M059J (cell line): ENCODE measurements around the gene C19orf12. TPM values are rescaled to one million over a fixed set of nuclear protein-coding genes. Genes with fewer than 3 reads are reported as not detected.

Experiments used
- DNase-seq: peaks from one replicate; pipeline ENCODE4 v3.0.0-alpha.2; 2012; ENCODE audit warnings: low read depth
- total RNA-seq: library from RNA; depleted of rRNA; stranded (reverse); fragments of >200 nt; shearing (Covaris generic); gene quantifications from 2 replicates; pipeline ENCODE4 v1.2.3, GENCODE V29; 2014; rRNA removed

The C19orf12 gene
- 28.7 and 29.0 TPM in 2 replicates for total RNA-seq

DNA sequence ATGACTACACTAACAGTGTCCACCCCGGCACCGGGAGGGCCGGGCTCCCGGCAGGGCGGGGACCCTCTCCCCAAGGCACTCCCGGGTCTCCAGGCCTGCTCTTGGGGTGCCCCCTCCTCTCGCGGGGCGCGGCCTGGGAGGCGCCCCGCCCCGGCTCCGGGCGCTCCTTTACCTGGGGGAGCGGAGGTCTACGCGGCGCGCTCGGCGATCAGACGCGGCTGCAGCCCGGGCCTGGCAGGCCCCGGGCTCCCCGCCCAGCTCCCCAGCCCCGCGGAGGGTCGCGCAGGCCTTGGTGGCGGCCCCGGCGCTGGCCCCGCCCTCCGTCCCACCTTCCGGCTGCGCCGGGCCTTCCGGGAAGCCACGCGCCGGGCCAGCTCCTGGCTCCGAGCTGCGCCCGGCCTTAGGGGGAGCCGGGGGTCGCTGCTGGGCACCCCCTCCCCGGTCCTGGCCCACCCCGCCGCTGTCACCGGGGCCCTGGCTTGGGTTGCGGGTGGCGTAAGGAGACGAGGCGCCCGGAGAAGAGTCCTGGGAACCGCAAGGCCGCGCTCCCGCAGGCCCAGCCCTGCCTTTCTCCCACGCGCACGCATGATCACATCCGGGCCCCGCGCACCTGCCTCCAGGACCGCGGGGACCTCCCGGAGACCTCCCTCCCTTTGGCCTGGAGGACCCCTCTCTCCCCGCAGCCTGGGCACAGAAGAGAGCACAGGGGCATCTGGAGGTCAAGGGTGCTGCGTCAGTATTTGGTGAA is at the start of gene C19orf12:
Gene C19orf12 (minus strand): TSS at position 309 of the 748 bp plus-strand sequence. CDS start 6,848 bp downstream, outside the sequence.
- peak; percentile 40 for DNase-seq

DNA sequence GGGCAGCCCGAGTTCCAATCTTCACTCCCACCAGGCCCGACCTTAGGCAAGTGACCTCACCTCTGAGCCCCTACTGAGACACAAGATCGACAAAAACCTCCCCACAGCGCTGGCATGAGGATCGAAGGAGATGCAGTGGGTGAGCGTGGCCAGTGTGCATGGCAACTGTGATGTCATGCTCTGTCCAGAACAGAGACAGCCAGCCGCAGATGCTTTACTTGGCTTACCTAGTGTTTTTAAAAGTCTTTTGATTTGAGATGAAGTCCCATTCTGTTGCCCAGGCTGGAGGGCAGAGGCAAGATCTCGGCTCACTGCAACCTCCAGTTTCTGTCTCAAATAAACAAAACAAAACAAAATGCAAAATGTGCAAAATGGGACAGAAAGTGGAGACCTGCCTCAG is 49.3 kb upstream of the C19orf12 start:
- DNase-seq: no peak

DNA sequence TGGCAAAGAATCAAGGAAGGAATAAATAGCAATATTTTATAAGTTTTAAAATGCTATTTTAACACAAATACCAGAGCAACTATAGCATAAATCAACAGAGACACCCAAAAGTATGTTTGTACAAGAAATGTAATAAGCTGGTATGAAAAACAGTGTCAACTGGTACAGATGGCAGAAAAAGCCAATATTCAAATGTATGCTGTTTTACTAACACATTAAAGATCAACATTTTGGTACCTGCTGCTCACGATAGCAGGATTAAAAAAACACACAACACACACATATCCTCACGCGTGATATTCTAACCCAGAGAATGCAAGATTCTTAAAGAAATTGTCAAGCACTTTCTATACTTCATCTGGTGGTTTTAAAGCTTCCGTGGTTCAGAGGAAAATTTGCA is 48.1 kb upstream of the C19orf12 start:
- DNase-seq: no peak

DNA sequence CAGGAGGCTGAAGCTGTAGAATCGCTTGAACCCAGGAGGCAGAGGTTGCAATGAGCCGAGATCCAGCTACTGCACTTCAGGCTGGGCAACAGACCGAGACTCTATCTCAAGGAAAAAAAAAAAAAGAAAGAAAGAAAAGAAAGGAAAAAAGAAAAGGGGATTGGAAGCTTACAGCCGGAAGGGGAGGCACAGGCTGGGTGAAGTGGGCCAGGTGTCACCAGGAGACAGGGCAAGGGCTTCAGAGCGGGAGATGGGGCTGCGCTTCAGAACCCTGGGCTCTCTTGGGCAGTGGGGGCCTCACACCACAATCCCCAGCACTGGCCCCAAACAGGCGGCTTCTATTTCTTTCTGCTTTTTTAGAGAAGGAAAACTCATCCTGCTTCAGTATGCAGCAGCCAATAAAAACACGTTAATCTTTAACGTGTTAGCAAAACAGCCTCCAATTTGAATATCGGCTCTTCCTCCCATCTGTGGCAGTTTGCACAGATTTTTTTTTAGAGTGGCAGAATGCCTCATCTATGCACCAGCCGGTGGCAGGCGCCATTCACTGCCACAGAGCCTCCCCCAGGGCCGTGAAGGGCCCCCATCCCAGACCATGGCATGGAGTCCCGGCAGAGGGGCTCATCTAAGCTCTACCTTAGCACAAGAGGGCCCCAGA is 46.6 kb upstream of the C19orf12 start:
- DNase-seq: no peak

DNA sequence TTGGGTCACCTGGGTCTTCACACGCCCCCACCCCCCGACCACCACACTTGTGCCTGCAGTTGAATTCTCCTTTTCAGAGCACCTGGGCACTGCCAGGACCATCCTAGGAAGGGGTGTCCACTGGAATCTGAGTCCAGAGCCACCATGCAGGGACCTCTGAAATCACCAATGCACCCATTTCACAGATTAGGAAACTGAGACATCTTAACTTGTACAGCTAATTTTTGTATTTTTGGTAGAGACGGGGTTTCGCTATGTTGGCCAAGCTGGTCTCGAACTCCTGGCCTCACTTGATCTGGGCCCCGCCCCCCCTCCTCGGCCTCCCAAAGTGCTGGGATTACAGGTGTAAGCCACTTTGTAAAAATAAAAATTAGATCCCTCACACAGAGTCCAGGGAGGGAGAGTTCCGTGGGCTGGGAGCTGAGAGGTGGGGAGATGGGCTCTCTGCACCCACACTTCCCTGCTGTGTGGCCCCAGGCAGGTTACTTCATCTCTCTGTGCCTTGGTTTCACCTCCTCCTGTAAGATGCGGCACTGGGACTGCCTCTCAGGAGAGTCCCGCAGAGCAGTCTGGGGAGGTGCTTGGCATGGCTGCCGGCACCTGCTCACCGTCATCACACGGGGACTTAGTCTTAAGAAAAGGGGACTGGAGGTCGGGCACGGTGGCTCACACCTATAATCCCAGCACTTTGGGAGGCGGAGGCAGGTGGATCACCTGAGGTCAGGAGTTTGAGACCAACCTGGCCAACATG is 45.9 kb upstream of the C19orf12 start:
- DNase-seq: no peak

DNA sequence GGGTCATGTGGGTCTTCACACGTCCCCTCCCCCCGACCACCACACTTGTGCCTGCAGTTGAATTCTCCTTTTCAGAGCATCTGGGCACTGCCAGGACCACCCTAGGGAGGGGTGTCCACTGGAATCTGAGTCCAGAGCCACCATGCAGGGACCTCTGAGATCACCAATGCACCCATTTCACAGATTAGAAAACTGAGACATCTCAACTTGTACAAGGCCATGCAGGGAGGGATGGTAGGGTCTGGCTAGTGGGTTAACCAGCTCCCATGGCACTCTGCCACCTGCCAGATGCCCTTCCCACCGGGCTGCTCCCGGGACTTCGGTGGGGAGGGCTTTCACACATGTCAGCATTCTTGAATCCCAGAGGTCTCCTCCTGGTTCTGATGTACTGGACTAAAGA is 44.3 kb upstream of the C19orf12 start:
- no peak for DNase-seq

DNA sequence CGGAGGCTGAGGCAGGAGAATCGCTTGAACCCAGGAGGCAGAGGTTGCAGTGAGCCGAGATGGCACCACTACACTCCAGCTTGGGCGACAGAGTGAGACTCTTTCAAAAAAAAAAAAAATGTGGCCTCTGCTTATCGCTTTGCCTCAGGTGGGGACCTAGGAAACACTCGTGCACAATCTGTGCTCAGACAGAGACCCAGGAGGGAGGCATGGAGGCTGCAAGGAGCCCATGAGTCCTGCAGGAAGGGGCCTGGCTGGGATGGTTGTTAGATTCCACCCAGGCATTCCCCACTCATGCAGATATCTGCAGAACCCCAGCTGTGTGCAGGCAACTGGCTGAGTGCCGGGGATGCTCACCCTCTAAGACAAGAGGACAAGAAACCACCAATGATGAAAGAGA is 43.8 kb upstream of the C19orf12 start:
- no peak for DNase-seq

DNA sequence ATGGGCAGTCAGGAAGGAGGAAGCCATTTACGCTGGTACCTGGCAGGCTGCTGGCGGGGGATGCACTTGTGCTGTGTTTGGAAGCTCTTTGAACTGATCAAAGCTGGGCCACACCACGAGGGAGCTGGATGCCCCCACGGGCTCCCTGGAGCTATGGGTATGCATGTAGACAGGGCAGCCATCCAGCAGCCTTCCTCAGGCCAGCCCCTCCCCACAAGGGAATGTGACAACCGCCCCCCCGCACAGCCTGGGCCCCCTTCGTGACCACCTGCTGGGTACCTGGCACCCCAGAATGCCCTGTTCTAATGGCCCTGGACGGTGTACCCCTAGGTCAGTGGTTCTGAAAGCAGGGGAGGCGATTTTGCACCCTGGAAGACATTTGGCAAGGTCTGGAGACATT is 42.5 kb upstream of the C19orf12 start:
- DNase-seq: no peak

DNA sequence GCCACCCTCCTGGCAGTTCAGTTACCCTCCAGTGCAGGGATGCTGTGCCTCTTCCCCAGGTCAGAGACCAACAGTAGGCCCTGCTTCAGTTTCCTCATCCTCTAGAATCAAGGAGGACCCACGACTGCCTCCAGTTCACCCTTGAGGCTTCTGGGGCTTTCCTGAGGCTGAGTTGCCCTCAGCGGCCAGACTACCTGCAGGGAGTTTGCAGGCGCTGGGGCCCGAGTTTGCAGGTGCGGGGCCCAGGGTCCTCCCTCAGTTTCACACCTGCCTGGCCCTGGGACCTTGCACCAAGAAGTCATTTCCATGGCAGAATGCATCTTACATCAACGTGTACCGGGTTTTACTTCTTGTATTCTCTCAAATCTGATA is 38.9 kb upstream of the C19orf12 start:
- DNase-seq: no peak

DNA sequence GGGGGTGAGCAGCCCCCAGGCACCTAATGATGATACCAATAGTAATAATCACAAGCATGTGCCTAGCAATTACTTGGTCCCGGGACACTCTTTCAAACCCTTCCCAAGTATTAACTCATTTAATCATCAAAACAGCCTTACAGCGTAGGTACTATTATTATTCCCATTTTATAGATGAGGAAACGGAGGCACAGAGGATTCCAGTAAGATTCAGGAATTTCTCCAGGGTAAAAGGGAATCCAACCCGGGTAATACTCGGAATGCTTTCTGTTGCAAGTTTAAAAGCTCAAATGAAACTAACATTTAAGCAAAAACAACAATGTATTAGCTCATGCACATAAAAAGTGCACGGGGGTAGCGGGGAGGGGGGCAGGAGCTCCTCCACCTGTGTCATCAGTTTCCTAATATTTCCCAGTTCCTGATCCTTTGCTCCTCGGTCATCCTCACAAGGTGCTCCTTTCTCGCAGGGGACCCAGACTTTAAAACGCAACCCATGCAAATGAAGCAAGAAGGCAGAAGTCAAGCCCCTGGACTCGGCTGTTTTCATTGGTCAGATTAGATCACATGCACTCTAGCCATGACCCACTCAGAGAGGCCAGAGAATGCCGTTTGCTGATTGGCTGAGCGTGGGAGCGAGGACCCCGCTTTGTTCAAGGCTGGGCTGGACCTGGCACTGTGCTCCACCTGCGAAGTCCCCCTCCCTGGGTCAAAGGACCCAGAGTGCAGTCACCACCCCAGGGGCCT is 38.3 kb upstream of the C19orf12 start:
- no peak for DNase-seq

DNA sequence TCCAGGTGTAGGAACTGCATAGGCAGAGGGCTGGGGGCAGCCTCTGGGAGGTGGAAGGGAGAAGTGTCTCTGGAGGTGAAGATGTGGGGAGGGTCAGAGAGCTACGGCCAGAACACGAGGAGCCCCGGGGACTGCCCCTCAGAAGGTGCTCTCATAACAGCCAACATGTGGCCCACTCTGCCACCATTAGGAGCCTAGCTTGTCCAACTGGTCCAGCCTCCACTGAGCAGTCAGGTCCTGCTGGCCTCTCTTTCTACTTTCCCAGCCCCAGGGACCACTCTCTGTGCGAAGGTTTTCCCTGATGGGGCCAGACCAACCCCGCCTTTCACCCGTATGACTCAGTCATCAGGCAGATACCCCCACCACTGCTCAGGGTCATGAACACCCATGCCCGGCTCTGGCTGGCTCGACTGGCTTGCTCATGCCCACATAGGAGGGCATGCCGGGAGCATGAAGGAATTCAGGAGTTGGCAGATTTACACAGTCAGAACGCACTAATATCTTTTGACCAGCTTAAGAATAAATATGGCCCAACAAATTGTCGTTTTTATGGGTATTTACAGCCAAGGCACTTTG is 37.5 kb upstream of the C19orf12 start:
- DNase-seq: no peak

DNA sequence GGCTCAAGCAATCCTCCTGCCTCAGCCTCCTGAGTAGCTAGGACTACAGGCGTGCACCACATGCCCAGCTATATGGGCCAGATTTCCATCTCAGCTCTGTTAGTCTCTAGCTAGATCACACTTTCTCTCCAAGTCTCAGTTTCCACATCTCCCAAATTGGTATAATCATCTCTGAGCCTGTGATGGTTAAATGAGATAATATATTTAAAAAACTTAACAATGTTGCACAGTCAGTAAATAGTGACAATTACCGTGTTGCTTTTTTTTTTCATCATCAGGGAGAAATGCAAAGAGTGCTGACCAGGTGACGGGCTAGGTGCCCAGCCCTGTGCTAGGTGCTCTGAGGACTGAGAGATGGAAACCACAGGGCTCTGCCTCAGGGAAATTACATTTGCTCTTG is 36.9 kb upstream of the C19orf12 start:
- DNase-seq: no peak

DNA sequence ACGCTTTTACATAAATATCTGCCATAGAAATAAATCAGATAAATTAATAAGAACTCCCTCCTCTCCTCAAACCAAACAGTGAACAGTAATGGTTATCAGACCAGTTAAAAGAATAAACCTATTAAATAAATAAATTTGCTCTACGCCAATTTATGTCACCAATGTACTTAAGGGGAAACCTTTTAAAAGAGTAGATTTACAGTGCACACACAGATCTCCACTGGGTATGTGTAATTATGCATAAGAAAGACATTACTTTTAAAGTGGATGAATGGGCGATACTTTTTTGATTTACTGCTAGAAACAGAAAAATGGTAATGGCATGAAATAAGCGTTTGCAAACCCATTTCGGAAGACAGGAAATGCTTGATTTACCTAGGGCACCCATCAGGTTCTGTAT is 34.9 kb upstream of the C19orf12 start:
- no peak for DNase-seq

DNA sequence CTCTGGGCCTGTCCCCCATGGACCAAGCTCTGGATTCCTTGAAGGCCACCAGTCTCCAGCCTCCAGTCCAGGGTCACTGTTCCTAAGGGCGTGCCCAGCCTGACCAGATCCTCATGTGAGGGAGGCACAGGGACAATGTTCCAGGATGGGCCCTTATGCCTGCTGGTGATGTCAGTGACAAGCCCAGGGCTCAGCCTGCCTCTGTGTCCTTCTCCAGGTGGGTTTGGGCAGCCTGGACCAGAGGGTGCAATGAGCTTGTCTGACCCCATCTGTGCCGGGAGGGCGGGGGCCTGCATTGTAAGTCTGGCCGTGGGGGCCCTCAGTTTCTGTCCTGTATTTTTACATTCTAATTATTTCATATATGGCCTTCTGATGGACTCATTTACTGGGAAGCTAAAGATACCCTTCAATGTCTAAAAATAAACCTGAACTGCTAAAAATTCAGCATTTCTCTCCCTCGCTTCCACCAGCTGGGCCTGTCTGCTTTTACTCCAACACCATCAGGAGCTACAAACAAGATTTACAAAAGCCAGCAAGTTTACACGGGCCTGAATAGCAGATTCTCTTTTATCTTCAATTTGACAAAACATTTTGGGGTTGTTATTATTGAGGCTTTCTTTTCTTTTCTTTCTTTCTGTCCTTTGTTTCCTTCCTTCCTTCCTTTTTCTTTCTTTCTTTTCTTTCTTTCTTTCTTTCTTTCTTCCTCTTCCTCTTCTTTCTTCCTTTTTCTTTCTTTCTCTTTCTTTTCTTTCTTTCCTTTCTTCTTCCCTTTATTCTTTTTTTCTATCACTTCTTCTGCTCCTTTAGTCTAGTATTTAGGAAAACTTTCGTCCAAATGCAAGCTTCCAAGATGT is 34.2 kb upstream of the C19orf12 start:
- no peak for DNase-seq

DNA sequence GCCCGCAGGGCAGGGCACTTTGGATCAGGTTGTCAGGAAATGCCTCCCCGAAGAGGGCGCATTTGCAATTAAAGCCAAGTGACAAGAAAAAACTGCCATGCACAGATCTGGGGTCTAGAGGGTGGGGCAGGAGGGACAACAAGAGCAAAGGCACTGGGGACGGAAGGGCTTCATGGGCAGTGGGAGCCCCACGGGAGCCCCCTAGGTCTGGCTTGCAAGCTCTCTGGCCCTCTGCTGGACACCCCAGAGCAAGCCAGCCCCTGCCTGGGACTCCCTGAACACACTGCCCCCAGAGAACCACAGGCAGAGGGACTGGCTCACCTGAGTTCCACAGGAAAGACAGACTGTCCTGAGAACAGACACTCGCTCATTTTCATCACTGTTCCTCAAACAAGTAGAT is 30.2 kb upstream of the C19orf12 start:
- DNase-seq: no peak

DNA sequence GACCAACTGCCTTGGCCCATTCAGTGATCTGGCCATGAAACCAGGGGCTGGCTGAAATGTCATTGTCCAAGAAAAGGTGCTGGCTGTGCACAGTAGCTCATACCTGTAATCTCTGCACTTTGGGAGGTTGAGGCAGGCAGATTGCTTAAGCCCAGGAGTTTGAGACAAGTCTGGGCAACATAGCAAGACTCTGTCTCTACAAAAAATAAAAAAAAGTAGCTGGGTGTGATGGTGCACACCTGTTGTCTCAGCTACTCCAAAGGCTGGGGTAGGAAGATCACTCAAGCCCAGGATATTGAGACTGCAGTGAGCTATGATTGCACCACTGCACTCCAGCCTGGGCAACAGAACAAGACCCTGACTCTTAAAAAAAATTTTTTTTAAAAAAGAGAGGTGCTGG is 28.6 kb upstream of the C19orf12 start:
- no peak for DNase-seq

DNA sequence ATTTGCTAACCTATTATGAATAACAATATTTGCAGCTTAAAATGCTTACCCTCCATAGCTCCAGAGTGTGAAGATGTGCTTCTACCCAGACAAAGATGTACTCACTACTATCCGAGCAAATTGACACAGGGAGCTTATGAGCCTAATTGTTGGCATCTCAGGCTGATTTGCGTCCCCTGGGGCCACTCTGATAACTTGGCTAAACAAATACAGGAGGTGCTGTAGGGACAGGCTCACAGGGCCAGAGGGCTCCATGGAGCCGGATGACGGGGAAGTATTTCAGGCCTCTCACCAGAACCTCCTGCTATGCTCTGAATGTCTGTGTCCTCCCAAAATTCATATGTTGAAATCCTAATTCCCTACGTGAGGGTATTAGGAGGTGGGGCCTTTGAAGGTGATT is 26.7 kb upstream of the C19orf12 start:
- DNase-seq: no peak

DNA sequence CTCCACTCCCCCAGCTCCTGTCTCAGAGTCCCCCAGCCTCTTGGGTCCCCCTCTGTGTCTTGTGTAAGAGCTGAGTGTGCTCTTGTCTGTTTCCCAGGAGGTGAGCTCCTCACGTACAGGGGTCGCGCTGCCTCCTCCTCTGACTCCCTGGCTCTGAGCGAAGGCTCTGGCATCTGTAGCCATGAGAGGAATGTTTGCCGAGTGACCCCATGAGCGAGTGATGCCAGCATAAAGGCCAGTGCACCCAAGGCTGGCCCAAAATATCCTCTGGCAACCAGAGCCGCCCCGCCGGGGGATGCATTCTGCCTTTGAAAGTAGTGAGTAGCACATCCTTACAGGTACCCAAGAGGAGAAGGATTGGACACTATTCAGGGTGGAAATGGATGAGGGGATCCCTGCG is 26.2 kb upstream of the C19orf12 start:
- no peak for DNase-seq

DNA sequence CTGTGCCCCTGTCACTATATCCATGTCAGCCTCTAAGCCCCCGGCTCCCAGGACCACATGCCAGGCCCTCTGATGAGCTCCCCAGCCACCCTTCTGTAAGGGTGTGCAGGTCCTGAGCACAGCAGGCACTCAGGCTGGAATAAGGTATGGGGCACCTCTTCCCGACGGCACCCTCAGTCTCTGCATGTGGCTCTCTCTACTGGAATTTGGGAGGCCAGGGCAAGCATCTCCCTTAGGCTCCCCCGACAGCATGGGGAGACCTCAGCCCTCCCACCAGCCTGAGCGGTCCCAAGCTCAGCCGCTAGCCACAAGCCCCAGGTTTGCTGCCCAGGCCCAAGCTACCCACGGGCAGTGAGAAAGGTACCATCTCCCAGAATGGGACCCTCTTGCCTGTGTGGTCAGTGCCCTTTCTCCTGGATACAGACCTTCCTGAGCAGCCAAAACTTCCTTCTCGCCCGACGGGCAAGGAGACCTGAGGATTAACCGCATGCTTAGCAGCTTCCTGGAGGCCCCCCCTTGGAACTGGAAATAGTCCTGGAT is 22.5 kb upstream of the C19orf12 start:
- DNase-seq: no peak

DNA sequence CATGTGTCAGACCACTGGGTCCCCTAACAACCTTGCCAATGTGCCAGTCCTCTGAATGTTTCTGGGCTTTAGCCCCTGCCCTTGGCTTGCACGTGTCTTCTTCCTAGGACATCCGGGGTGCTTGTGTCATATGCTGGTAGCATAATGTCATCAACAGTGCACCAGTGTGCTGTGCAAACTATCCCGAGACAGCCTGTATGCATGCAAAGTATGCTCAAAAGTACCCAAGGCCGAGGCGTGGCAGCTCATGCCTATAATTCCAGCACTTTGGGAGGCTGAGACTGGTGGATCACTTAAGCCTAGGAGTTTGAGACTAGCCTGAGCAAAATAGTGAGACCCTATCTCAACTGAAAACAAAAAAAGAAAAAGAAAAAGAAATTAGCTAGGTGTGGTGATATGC is 20.8 kb upstream of the C19orf12 start:
- no peak for DNase-seq
